SU-DHL-6 (cell line): ENCODE measurements around the gene LDB3.

ENCODE experiments used
- CTCF ChIP-seq: fragments of 200-600 bp; sonication (generic); IDR thresholded peaks from one replicate; pipeline ENCODE4 v1.5.1; 2017; ENCODE audit warnings: antibody characterized with exemption, mild to moderate bottlenecking, low read length, moderate library complexity; ENCODE audit not compliant: insufficient read depth, poor library complexity, severe bottlenecking
- EZH2phosphoT487 ChIP-seq: fragments of 200-600 bp; sonication (generic), shearing (Covaris generic); conservative IDR thresholded peaks from 2 replicates; pipeline ENCODE4 v1.6.1; 2018; ENCODE audit warnings: mild to moderate bottlenecking, antibody characterized with exemption, low read length, moderate library complexity, mixed read lengths

GRCh38 chr10:86681722-86682386, 13.5 kb downstream of the LDB3 start:
- TF ChIP-seq CTCF (no peak), EZH2phosphoT487 (no peak)
